ENCODE results near the gene LYVE1.
A peak's percentile ranks its signal among the peaks of the same experiment; 100 is the strongest.

Gene LYVE1

GRCh38 chr11:10551845-10552352 lies 16.6 kb downstream of the LYVE1 start:
- DNase-seq, result no peak

- DNase-seq, result no peak
Observed at GRCh38 chr11:10551290-10551592, 17.2 kb downstream of the LYVE1 start.

GRCh38 chr11:10550503-10551289 lies 17.8 kb downstream of the LYVE1 start:
- DNase-seq, result no peak

GRCh38 chr11:10544491-10545465 lies 23.7 kb downstream of the LYVE1 start:
- DNase-seq, result no peak

GRCh38 chr11:10543782-10544181 lies 24.7 kb downstream of the LYVE1 start:
- no peak for DNase-seq

DNA sequence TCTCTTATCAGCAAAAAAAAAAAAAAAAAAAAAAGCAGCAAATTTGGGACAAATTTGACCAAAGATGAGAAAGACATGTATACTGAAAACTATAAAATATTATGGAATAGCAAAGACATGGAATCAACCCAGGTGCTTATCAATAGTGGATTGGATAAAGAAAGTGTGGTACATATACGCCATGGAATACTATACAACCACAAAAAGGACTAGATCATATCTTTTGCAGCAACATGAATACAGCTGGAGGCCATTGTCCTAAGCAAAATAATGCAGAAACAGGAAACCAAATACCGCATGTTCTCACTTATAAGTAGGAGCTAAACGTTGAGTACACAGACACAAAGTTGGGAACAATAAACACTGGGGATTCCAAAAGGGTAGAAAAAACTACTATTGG lies 25.7 kb downstream of the LYVE1 start:
- DNase-seq, result no peak

GRCh38 chr11:10541561-10541930 lies 26.9 kb downstream of the LYVE1 start:
- DNase-seq, result no peak

- DNase-seq, result peak; percentile 97
Observed at GRCh38 chr11:10540915-10541560, 27.4 kb downstream of the LYVE1 start, which contains the start of gene RNF141. Gene RNF141, minus strand, starts transcription at chr11:10541187. Its CDS starts 7,029 bp downstream, at chr11:10534158.

- DNase-seq, result peak; percentile 73
Observed at GRCh38 chr11:10540546-10540914, 27.9 kb downstream of the LYVE1 start.

GRCh38 chr11:10539339-10539738 lies 29.1 kb downstream of the LYVE1 start:
- no peak for DNase-seq

DNA sequence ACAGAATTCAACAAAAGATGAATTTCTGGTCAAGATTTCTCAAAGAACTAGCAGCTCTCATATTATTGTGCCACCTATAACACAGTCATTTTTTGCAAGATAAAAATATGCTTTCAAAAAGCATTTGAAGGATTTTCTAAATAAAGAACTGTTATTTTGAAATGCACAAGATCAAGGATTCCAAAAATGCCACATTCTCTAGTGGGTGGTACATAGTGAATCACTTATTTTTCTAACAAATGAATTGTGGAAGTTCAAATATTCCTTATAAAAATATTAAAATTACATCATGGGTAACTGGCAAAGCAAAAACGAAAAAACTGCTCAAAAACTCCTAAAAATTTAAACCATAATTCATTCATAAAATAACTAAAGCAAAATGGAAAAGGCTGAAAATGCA lies 29.5 kb downstream of the LYVE1 start:
- no peak for DNase-seq

DNA sequence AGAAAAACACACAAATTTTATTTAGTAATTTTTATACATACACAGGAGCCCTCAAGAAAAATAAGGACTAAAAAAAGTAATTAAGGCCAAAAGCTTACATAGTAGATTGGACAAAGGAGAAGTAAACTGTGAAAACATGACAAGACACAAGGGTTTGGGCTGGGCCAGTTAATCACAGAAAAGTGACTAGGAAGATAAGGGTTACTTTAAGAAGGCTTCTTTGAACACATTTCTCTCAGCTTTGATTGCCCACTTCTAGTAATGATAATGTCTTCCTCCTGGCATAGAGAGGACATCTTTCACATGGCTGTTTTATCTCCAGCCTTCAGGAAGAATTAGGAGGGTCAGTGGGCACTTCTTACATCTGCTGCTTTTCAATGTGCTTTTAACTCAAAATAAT lies 30.9 kb downstream of the LYVE1 start:
- DNase-seq, result no peak

- DNase-seq, result no peak
Observed at GRCh38 chr11:10534316-10534715, 34.1 kb downstream of the LYVE1 start.

- DNase-seq, result no peak
Observed at GRCh38 chr11:10533323-10533722, 35.1 kb downstream of the LYVE1 start.

GRCh38 chr11:10532526-10532925 lies 35.9 kb downstream of the LYVE1 start:
- DNase-seq, result no peak

DNA sequence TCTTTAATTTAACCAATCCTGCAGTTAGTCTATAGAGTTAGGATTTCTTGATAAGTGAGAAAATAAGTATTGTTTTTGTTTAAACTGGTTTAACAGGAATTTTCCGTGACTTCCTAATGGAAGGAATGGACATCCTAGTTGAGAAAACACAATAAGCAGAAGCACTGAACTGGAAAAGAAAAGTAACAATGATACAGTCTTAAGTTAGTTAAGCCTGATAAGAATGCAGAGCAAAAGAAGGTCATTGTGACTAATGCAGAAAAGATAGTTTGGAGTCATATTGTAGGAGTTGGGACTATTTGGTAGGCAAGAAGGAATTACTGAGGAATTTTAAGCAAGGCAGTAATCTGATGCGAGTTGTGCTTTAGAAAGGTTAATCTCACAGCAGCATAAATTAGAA lies 39.2 kb downstream of the LYVE1 start:
- no peak for DNase-seq

- DNase-seq, result no peak
Observed at GRCh38 chr11:10528121-10528520, 40.3 kb downstream of the LYVE1 start.

GRCh38 chr11:10526974-10527918 lies 41.2 kb downstream of the LYVE1 start:
- DNase-seq, result no peak

GRCh38 chr11:10524471-10524870 lies 44.0 kb downstream of the LYVE1 start:
- no peak for DNase-seq

GRCh38 chr11:10522921-10523320 lies 45.5 kb downstream of the LYVE1 start:
- no peak for DNase-seq

DNA sequence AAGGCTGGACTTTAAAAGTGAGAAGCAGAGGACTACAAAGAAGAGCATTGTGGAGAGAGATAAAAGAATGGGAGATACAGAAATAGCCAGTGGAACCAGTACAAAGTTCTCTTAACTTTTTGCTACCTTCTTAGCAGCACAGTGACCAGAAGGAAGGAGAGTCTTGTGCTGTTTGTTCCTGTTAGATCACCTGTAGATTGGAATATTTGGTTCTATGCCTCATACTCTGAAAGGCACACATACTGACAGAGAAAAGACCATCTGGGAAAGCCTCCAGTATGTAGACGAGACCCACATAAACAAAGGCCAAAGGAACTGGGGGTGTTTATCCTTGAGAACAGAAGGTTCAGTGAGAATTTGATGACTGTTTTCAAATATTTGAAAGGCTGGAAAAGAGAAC lies 46.2 kb downstream of the LYVE1 start:
- no peak for DNase-seq

DNA sequence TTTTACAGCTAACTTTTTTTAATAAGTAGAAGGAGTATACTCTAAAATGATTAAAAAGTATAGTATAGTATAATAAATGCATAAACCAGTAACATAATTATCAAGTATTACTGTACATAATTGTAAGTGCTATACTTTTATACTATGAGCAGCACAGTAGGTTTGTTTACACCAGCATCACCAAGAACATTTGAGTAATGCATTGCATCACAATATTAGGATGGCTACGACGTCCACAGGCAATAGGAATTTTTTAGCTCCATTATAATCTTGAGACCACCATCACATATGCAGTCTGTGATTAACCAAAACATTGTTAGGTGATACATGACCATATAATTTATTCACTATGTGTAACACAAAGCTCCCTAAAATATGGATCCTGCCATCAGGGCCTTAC lies 47.9 kb downstream of the LYVE1 start:
- DNase-seq, result no peak

All from islet precursor cell (in vitro differentiated cells).